ENCODE results near the gene KSR1.
"Not testable (repeated sequence)": the region's sequence is repeated elsewhere in the genome, so short reads cannot be mapped to it uniquely, and the experiment has no call there.

KSR1 gene

DNA sequence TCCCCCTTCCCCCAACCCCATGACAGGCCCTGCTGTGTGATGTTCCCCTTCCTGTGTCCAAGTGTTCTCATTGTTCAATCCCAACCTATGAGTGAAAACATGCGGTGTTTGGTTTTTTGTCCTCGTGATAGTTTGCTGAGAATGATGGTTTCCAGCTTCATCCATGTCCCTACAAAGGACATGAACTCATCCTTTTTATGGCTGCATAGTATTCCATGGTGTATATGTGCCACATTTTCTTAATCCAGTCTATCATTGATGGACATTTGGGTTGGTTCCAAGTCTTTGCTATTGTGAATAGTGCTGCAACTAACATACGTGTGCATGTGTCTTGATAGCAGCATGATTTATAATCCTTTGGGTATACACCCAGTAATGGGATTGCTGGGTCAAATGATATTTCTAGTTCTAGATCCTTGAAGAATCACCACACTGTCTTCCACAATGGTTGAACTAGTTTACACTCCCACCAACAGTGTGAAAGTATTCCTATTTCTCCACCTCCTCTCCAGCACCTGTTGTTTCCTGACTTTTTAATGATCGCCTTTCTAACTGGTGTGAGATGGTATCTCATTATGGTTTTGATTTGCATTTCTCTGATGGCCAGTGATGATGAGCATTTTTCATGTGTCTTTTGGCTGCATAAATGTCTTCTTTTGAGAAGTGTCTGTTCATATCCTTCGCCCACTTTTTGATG is 28.9 kb upstream of the KSR1 start:
- not testable (repeated sequence) for DNase-seq

DNA sequence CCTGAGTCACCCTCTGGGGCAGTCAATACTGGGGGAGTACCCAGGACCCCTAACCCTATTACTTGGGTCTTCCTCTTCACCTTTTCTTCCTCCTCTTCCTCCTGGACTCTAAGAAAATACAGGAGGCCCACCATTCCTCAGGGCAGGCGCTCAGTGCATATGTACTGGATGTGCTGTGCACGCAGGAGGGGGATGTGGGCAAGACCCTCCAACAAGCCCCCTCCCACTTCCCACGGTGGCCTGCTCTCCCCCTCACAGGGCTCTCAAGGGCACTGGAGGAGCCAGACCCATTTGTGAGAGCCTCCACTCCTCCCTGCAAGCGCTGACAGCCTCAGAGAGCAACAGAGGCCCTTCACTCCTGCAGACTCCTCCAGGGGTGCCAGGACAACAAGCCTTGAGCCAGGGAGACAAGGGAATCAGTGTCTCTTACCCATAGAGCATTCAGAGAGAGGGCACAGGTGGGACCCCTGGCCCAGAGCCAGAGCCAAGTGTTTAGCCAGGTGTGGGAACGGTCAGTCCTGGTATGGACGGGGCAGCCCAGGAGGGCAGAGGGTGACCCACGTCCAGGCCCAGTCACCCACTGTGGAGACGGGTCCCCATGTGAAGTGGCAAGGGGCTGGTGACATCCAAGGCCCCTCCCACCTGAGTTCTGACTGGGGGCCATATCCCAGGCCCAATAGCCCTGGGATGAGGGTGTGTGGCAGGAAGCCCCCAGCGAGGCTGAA is 27.3 kb upstream of the KSR1 start:
- no peak for DNase-seq

DNA sequence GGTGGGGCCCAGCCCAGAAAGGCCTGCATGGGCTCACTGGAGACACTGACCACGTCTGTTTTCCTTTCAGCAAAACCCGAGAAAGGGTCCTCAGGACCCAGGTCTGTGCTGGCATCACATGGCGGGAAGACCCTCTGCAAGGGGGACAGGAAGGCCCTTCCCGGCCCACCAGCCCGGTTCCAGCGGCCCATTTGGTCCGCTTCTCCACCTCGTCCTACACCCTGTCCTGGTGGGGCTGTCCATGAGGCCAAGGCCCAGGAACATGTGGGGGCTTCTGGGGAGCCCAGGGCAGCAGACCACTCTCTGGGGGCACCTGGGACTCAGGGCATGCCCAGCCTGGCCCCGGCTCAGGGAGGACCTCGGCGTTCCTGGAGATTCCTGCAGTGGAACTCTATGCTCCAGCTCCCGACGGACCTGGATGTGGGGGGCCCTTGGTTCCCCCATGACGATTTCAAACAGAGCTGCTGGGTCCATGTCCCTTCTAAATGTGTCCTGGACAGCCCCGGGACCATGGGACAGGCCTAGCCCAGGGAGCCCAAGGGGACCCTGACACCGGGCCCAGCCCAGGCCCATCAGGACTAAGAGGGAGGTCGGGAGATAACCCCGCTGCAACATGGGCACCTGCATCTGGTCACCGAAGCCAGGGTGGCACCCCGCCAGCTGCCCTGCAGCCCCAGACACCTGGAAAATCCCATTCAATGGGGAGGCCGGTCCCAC is 26.4 kb upstream of the KSR1 start:
- DNase-seq, result no peak

DNA sequence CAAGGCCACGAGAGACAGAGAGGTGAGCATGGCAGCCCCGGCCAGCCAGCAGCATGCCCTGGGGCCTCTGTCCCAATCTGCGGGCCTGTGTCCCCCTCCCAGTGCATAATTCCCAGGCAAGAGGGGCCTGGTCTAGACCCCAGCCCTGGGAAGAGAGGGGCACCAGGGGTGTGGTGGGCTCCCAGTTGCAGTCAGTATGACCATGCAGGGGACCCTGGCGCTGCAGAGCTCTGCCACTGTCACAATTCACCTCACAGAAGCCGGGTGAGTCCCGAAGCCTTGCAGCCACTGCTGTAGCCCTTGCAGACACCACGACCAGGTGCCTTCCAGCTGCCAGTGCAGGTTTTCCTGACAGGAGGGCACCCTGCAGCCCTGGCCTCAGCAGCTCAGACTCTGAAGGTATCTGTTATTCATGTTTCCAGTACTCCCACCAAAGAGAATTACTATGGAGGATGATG is 25.8 kb upstream of the KSR1 start:
- DNase-seq, result no peak

DNA sequence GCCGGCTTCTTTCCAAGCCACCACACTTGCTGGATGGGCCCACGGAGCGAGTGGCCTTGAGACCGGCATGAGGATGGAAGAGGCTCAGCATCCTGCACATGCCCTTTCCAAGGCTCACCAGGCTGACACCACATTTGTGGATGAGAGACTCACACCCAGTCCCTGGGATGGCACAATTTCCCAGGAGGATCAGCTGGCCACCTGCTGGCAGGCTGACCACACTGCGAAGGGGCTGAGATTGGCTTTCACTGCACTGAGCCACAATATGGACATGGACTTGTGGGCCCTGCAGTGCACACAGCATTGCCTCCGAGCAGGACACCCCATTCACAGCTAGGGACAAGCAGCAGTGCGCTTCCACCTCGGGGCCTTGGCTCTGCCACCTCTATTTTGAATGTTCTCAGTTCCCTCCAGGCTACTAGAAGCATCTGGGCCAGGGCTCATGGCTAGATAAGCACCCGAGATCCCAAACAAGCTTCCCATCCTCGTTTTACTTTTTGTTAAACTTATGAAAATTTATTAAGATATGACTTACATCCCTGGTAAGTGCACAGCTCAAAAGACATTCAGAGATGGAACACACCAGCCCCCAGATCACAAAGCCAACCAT is 25.3 kb upstream of the KSR1 start:
- DNase-seq, result peak; percentile 16

DNA sequence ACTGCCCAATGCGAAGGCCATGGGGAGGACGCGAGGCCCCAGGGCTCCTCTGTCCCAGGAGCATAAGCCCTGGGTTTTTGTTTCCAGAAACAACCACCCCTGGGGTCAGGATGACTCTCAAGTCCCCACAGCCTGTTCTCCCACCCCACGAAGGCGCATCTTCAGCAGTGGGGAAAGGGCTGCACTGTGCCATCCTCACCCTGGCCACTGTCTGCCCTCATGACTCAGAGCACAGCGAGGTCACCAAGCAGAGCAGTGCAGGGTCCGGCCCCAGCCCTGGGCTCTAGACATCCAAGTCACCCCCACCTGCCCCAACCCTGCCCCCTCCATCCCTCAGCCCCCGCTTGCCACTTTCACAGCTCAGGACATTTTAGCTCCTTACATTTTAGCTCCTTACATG is 22.7 kb upstream of the KSR1 start:
- no peak for DNase-seq

DNA sequence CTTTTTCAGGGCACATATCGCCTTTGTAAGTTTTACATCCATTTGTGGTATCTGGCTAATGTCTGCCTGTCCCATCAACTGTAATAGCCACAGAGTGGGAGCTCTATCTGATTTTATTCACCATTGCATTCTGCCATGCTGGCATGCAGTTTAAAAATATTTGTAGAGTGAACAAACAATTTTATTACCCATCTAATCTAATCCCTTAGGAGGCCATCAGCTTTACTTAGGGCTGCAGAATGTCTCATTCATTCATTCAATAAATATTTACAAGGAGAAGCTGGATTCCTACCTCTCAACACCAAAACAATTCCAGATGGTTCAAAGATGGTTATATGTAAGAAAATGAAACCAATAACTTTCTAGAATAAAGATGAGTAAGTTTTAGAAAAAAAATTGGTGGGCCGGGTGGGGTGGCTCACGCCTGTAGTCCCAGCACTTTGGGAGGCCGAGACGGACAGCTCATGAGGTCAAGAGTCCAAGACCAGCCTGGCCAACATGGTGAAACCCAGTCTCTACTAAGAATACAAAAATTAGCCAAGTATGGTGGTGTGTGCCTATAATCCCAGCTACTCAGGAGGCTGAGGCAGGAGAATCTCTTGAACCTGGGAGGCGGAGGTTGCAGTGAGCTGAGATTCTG is 20.7 kb upstream of the KSR1 start:
- peak; percentile 21 for DNase-seq

DNA sequence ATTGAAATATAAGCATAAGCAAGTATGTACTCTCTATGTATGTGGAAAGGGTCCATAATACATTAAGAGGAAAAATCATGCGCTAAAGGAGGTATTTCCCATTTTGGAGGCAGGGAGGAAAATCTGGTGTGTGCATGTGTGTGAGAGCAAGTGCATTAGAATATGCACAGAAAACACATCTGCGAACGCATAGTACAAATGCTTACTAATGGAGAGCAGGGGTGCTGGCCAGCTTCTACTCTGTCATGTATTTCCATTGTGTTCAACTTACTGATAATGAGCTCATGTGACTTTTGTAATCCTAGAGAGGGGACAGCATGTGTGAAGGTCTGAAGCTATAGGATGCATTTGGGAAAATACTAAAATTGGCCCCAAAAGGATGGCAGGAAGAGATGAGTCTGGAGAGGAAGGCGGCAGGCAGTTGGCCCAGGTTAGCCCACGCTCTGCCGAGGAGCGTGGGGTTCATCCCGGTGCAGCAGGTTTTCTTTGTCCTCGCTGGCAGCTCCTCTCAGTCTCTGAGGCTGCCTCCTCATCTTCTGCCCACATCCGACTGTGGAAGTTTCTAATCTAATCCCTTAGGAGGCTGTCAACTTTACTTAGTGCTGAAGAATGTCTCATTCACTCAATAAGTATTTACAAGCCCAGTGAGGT is 17.8 kb upstream of the KSR1 start:
- no peak for DNase-seq

DNA sequence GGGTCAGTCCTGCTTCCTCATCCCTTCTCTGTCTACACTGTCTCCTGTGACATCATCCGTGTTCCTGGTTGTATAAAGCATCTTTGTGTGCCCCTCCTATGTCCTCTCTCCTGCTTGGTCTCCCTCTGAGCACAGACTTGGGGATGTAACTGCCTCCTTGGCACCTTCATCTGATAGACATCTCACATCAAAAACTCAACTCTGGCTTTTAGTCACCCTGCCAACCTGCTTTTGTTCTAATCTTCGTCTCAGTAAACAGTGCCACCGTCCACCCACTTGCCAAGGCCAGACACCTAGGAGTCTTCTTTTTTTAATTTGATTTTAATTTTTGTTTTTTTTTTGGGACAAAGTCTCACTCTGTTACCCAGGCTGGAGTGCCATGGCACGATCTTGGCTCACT is 16.9 kb upstream of the KSR1 start:
- DNase-seq, result no peak

DNA sequence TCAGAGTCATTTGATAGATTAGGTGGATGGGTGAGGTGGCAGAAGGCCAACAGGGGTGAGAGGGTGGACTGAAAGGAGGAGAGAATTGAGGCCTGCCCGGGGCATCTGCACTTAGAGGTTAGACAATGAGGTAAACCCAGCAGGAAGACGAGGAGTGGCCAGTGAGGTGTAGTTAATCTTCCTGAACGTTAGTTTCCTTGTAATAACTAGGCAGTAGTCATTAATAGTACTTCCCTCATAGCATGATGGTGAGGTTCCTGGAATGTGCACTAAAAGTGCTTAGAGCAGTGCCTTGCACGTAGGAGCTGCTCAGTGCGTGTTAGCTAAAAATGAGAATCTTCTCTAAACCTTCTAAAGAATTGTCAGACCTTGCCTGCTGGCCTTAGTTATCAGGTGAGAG is 13.5 kb upstream of the KSR1 start:
- no peak for DNase-seq

DNA sequence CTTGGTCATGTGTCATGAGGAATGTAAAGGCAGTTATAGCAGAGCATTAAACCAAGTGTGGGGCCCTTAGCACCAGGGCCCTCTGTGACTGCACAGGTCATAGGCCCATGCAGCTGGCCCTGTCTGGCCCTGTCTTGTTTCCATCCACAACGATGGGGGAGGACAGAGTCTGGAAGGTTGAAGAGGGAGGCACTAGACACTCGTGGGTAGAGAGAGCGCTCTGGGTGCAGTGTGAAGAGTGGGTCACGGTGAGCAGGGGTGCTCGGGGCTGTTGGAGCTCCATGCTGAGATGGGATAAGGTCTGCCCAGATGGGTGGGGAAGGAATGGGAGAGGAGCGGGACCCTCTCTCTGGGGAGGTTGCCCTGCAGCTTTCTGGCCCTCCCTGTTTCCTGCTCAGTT is 12.8 kb upstream of the KSR1 start:
- no peak for DNase-seq

DNA sequence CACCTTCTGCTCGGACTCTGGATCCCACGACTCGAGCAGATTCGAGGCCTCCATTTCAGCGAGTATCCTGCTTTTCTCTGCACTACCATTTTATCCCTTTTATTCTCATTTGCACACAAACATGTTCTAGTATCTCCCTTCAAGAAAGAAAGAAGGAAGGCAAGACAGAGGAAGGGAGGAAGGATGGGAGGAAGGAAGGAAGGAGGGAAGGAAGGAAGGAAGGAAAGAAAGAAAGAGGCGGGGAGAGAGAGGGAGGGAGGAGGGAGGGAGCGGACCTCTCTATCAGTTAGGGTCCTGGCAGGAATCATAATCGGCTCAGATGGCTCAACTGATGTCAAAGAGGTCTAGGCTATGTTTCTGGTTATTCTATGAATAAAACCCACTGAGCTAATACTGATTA is 10.3 kb upstream of the KSR1 start:
- DNase-seq, result no peak

DNA sequence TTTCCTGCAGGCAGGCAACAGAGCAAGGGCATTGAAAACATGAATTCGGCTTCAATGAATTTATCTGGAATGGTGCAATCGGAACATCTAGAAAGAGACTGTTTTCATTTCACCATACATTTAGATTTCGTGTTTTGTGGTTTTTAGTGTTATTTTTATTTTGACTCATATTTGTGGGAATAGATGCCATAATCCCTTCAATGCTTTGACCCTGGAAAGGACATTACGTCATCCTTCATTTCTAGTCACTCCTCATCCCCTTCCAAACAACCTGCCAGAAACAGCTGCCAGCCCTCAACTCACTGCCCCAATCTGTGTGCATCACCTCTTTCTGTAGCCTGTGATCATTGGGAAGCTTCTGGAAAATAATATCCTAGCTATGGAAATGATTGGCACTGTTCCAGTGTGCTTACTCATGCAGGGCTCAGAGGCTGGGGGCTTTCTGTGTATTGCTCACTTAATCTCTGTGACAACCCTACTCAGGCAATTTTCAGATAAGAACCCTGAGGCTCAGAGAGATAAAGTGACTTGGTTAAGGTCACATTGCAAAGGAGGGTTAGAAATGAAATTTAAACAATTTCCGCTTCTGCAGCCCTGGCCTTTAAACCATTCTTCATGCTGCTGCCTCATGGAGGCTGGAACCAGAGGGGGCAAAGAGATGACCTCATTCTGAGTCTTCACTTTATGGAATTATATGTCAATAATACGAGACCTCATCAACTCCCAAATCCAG is 9.5 kb upstream of the KSR1 start:
- DNase-seq, result peak; percentile 84

DNA sequence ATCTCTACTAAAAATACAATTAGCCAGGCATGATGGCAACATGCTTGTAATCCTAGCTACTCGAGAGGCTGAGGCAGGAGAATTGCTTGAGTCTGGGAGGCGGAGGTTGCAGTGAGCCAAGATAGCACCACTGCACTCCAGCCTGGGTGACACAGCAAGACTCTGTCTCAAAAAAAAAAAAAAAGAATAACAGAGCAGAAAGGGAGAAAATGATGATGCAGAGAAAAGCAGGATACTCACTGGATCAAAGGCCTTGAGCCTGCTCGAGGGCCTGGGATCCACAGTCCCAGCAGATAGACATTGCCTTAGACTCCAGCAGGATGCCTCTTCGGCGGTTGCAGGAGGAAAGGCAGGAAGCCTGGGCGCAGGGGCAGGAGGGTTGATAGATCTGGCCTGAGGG is 7.7 kb upstream of the KSR1 start:
- not testable (repeated sequence) for DNase-seq

DNA sequence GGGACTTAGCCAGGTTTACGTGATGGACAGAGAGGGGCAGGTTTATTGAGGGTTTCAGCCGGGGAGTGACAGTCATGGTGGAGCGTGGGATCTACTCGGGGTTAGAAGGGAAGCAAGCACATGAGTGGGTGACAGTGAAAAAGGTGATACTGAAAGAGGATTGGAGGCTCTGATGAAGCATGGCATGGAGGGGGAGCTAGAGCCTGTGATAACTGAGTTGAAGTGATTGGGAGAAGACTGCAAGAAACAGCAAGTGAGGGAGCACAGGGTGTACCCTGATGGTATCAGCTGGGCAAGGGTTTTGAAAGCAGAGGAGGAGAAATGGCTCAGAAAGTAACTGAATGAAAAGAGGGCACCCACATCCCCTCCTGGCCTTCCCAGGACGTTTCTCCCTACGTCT is 6.7 kb upstream of the KSR1 start:
- no peak for DNase-seq

DNA sequence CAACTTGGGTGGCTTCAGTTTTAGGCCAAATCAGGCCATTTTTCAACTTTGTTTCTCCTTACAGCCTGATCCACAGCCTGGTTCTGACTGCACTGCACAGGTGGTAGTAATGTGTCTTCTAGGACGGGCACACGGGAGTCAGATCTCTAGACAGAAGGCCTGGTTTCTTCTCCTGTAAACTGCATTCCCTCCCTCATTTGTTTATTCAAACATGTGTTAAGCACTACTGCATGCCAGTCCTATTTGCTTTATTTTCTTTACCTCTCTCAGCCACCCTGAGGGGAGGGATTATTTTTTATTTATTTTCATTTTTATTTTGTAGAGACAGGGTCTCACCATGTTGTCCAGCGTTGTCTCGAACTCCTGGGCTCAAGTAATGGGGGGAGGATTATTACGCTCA is 6.3 kb upstream of the KSR1 start:
- DNase-seq, result no peak

DNA sequence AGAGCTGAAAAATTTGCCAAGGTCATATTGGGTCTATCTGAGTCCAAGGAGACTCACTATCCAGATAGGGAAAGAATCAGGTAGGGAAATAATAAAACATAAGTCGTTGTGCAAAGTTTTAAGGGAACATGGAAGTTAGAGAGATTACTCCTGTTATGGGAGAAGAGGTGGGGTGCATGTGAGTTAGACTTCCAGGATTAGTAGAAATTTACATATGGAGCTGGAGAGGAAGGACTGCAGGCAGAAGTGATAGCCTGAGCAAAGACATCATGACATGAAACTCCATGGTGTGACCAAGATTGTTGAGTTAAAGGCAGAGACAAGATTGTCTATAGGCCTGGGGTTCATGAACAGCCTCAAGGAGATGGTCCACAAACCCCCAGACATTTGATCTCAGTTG is 5.8 kb upstream of the KSR1 start:
- no peak for DNase-seq

DNA sequence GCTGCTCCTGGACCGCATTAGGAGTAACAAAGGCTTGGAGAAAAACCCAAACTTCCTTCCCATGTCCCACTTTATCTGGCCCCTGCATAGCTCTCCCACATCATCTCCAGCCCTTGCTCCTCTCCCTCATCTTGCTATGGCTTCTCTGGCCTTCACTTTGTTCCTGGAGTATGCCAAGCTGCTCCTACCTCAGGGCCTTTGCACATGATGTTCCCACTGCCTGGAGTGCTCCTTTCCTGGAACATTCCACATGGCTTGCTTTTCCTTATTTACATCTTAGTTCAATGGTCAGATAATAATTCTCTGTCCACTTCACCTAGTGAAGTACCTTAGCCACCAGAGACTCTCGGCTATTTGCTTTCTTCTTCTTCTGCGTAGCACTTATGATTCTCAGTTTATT is 4.3 kb upstream of the KSR1 start:
- DNase-seq, result no peak

DNA sequence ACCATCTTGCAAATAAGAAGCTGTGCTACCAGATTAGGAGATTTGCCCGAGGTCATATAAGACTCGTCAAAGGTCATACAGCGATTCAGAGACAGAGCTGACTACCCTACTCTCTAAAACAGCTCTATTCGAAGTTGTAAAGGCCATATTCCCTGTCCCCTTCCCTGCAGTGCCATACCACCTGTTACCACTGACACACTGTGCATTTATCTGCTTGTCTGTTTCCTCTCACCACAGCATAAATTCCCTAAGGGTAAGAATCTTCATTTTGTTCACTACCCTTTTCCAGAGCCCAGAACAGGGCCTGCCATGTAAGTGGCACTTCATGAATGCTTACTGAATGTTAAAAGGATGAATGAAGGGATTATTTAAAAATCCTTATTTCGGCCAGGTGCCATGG is 3.4 kb upstream of the KSR1 start:
- DNase-seq, result no peak

DNA sequence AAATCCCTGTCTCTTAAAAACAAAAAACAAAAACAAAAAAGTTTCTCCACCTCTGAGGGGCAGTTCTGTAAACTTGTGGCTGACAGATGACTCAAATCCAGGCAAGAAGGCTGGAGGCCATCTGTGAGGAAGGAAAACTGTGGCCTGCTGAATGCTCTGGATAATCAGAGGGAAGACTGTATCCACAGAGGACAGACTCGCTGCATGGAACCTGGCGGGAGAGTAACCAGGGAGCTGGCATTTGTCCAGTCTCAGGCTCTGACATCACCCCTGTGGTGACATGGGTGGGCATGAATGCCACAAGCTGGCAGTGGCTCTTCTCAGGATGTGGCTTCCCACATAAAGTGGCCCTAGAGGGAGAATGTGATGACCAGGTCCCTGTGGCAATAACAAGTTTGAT is 2.8 kb upstream of the KSR1 start:
- no peak for DNase-seq

DNA sequence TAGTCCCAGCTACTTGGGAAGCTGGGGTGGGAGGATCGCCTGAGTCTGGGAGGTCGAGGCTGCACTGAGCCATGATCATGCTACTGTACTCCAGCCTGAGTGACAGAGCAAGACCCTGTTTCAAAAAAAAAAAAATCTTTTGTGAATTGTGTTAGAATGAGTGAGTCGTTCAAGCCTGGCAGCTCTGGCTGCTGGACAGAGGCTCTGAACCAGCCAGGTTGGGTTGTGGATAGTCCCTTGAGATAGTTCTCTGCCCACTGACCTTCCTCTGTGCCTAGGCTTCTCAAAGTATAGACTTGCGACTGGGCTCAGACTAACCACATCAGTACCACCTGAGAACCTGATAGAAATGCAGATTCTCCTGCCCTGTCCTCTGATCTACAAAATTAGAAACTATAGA is 2.2 kb upstream of the KSR1 start:
- no peak for DNase-seq

All from fibroblast of skin of abdomen (primary cell).